GM21737 (cell line): ENCODE measurements around the gene CNTRL.

Experiments used
- ATAC-seq: cut with Tn5 transposase; IDR thresholded peaks from one replicate; pipeline ENCODE4 v1.9.1; 2021; ENCODE audit warnings: mild to moderate bottlenecking, moderate library complexity; ENCODE audit not compliant: unreplicated experiment

The CNTRL gene

DNA sequence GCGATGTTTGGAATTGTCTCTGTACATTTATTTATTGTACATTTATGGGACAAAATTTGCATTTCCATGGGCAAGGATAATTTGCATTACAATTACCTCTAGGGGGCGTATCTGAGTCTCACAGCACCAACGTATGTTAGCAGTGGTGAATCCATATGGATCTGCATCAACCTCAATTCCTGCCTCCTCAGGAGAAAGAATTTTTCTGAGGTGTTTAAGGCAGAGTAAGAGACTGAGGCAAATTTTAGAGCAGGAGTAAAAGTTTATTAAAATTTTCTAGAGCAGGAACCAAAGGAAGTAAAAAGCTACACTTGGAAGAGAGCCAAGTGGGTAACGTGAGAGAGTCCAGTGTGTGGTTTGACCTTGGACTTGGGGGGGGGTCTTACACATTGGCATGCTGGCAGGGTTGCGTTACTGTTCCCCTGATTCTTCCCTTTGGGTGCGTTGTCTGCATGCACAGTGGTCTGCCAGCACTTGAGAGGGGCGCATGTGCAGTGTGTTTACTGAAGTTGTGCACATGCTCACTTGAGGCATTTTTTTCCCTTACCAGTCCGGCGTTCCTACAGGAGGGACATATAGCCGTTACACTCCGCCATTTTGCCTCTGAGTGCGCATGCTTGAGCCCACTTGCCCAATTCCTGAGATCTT, 147.9 kb downstream of the CNTRL start:
- ATAC-seq, result no peak

DNA sequence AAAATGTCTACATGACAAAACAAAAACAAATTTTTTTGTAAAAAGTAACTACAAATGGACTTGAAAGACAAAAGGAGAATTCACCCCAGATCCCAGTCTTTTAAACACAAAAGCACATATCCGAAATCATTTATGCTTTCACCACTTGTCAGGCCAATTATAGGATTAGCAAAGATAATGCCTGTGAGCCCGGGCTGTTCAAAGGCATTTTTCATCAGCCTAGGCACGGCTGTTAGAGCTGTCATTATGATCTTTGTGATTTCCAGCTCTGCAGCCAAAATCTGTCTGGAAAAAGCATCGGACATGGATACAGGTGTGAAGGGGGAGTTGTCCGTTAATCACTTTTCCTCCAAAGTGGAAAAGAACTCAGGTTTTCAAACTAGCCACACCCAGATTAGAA, 150.5 kb downstream of the CNTRL start:
- ATAC-seq, result no peak

DNA sequence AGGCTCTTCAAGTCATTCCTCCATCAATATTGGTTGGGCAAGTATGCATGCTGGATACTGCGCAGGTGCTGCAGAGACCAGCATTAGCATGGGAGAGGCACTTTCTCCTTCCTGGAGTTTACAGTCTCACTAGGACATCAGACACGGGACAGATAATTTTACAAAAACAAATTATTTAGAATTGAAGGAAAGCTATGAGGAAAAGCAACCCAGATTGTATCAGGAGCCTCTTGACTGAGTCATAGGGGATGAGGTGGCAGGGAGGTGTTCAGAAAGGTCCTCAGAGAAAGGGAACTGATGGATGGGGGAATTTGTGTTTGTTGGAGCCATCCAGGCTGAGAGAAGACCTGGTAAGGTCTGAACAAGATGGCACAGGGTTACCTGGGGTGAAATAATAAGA, 151.4 kb downstream of the CNTRL start:
- ATAC-seq, result no peak
